ENCODE measurements around the gene BIVM. TPM values are rescaled to one million over a fixed set of nuclear protein-coding genes. Genes with fewer than 3 reads are reported as not detected.

The BIVM gene
- total RNA-seq, 1 donor from 2014 or later = 16.6 TPM

- no peak for TF ChIP-seq CTCF (IDR thresholded peaks at IDR 0.05; ENCODE audit: insufficient read depth, low read length, poor library complexity, severe bottlenecking)
- Histone ChIP-seq H3K4me3 (ENCODE audit: low read depth, low read length) (no peak overlapping the region), H3K27me3 (ENCODE audit: control insufficient read depth, insufficient read depth, low read length) (no peaks in the 10 kb centered on the region), H3K36me3 (ENCODE audit: control insufficient read depth, insufficient read depth, low read length) (peaks cover 1% of the 10 kb centered on the region)
- no peak for DNase-seq (ENCODE audit: low read depth)
Observed at GRCh38 chr13:102879793-102880499, 81.0 kb downstream of the BIVM start.

DNA sequence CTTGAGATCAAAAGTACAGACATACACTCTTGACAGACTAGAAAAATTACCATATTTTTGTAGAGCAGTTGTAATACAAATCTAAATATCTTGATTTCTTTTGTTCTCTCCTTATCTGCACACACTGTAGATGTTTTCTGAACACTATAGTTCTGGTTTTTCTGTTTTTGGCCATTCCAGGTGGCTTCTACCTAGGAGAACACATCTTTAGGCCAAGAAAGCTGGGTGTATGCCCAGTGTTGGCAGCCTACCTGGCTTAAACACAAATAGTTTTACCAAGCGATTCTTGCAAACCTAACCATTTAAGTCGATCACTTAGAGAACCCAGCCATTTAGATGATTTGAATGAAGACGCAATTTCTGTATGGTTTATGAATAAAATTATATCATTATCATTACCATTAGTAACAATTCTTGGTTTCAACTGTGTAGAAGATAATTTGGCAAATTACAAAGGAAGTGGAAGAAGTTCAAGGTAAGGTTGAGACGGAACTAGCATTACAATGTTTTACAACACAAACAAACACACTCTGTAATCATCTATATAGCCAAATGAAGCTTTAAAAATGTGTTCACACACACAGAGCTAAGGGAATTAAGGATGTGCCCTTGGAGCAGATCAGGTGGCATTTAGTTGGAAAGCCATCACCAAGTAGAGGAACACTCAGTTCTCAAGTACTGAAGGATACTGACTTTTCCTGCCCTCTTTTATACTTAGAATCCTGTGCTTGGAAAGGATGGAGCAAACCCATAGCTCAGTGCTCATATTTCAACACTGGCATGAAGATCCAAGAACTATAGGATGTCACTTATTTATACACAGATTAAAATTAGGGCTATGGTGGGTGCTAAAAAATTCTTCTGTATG lies 83.1 kb downstream of the BIVM start:
- no peak for DNase-seq (ENCODE audit: low read depth)
- Histone ChIP-seq H3K36me3 (ENCODE audit: control insufficient read depth, insufficient read depth, low read length) (no peaks in the 10 kb centered on the region), H3K4me3 (ENCODE audit: low read depth, low read length) (no peak overlapping the region), H3K27me3 (ENCODE audit: control insufficient read depth, insufficient read depth, low read length) (no peaks in the 10 kb centered on the region)
- TF ChIP-seq CTCF (IDR thresholded peaks at IDR 0.05; ENCODE audit: insufficient read depth, low read length, poor library complexity, severe bottlenecking) = no peak

Other genes starting within 250 kb of the BIVM start
- 46.8 and 51.4 TPM in 2 replicates for gene TPP2, start 202.1 kb upstream of the BIVM start, total RNA-seq
- gene METTL21C, start 104.1 kb upstream of the BIVM start, total RNA-seq = not detected in 2 replicates
- gene TEX30, start 25.3 kb upstream of the BIVM start, total RNA-seq = 9.3 and 18.6 TPM in 2 replicates
- gene POGLUT2, start 143 bp upstream of the BIVM start, total RNA-seq = 13.9 and 15.7 TPM in 2 replicates
- 30.1 and 39.4 TPM in 2 replicates for gene ERCC5, start 46.9 kb downstream of the BIVM start, total RNA-seq